Neural cell (in vitro differentiated cells): ENCODE results near the gene OBSCN. TPM values are rescaled to one million over a fixed set of nuclear protein-coding genes. Genes with fewer than 3 reads are reported as not detected.

Source experiments
- H2AFZ ChIP-seq: fragments of 200-600, 300-800 bp; sonication (generic), shearing (Covaris generic); 2 replicates; pipeline ENCODE4 v1.6.0; 2014; ENCODE audit warnings: low read depth, mild to moderate bottlenecking, antibody characterized with exemption, low read length, moderate library complexity
- H3F3A ChIP-seq: fragments of 200-600 bp; shearing (Covaris generic); 2 replicates; pipeline ENCODE4 v1.6.1; 2016; ENCODE audit warnings: mild to moderate bottlenecking, moderate library complexity, mixed read lengths, antibody characterized with exemption, low read length; ENCODE audit not compliant: insufficient read depth, poor library complexity, severe bottlenecking
- H3K27ac ChIP-seq: fragments of 200-600, 300-800 bp; sonication (generic), shearing (Covaris generic); 2 replicates; pipeline ENCODE4 v1.5.1; 2014; ENCODE audit warnings: mild to moderate bottlenecking, low read length, moderate library complexity
- H3K27me3 ChIP-seq: fragments of 300-800, 200-600 bp; sonication (generic), shearing (Covaris generic); 2 replicates; pipeline ENCODE4 v1.6.0; 2014; ENCODE audit warnings: mild to moderate bottlenecking, low read depth, low read length, moderate library complexity; ENCODE audit not compliant: insufficient read depth
- H3K36me3 ChIP-seq: fragments of 300-800, 200-600 bp; sonication (generic), shearing (Covaris generic); 2 replicates; pipeline ENCODE4 v1.5.1; 2014; ENCODE audit warnings: mild to moderate bottlenecking, antibody characterized with exemption, low read length, moderate library complexity; ENCODE audit not compliant: insufficient read depth
- H3K4me2 ChIP-seq: fragments of 300-800, 200-600 bp; sonication (generic), shearing (Covaris generic); 2 replicates; pipeline ENCODE4 v1.6.0; 2014; ENCODE audit warnings: mild to moderate bottlenecking, low read length
- H3K4me3 ChIP-seq: fragments of 300-800, 200-600 bp; sonication (generic), shearing (Covaris generic); 2 replicates; pipeline ENCODE4 v1.5.1; 2014; ENCODE audit warnings: mild to moderate bottlenecking, low read length, moderate library complexity
- H3K79me2 ChIP-seq: fragments of 200-600 bp; shearing (Covaris generic); replicated peaks from 2 replicates; pipeline ENCODE4 v1.6.0; 2014; ENCODE audit warnings: mild to moderate bottlenecking, low read length, moderate library complexity; ENCODE audit not compliant: insufficient read depth
- H3K9ac ChIP-seq: fragments of 300-800, 200-600 bp; sonication (generic), shearing (Covaris generic); 2 replicates; pipeline ENCODE4 v1.6.1; 2016; ENCODE audit warnings: mild to moderate bottlenecking, low read length, mixed read lengths
- H3K9me2 ChIP-seq: fragments of 200-600 bp; shearing (Covaris generic); 2 replicates; pipeline ENCODE4 v1.6.1; 2016; ENCODE audit warnings: mild to moderate bottlenecking, low read length, mixed read lengths; ENCODE audit not compliant: insufficient read depth
- H3K9me3 ChIP-seq: fragments of 200-600, 300-800 bp; sonication (generic), shearing (Covaris generic); 2 replicates; pipeline ENCODE4 v1.6.1; 2016; ENCODE audit warnings: mild to moderate bottlenecking, mixed run types, low read length, moderate library complexity, mixed read lengths
- H4K20me1 ChIP-seq: fragments of 200-600 bp; shearing (Covaris generic); 2 replicates; pipeline ENCODE4 v1.6.1; 2016; ENCODE audit warnings: mild to moderate bottlenecking, mixed run types; ENCODE audit not compliant: insufficient read depth
- CTCF ChIP-seq: fragments of 450-650 bp; IDR thresholded peaks from 2 replicates; pipeline ENCODE4 v1.5.1; 2014; ENCODE audit warnings: antibody characterized with exemption, mild to moderate bottlenecking, moderate library complexity; ENCODE audit not compliant: poor library complexity, severe bottlenecking
- EP300 ChIP-seq: fragments of 450-650 bp; conservative IDR thresholded peaks from 2 replicates; pipeline ENCODE4 v1.6.1; 2014; ENCODE audit warnings: antibody characterized with exemption, mild to moderate bottlenecking, moderate library complexity; ENCODE audit not compliant: poor library complexity, severe bottlenecking
- EZH2 ChIP-seq: fragments of 200-600, 300-800 bp; shearing (Covaris generic), sonication (generic); IDR thresholded peaks from 2 replicates; pipeline ENCODE4 v1.6.1; 2014; ENCODE audit warnings: antibody characterized with exemption, low read length, borderline replicate concordance, mild to moderate bottlenecking; ENCODE audit not compliant: insufficient read depth, poor library complexity, severe bottlenecking
- MXI1 ChIP-seq: fragments of 450-650 bp; conservative IDR thresholded peaks from 2 replicates; pipeline ENCODE4 v1.6.1; 2014; ENCODE audit warnings: antibody characterized with exemption, mild to moderate bottlenecking; ENCODE audit not compliant: poor library complexity, severe bottlenecking
- POLR2AphosphoS5 ChIP-seq: IDR thresholded peaks from 2 replicates; pipeline ENCODE4 v1.6.1; 2012
- RAD21 ChIP-seq: fragments of 450-650 bp; conservative IDR thresholded peaks from 2 replicates; pipeline ENCODE4 v1.6.1; 2014; ENCODE audit warnings: antibody characterized with exemption, mild to moderate bottlenecking, moderate library complexity
- SMC3 ChIP-seq: fragments of 450-650 bp; conservative IDR thresholded peaks from 2 replicates; pipeline ENCODE4 v1.6.1; 2014; ENCODE audit warnings: antibody characterized with exemption, mild to moderate bottlenecking, moderate library complexity; ENCODE audit not compliant: poor library complexity
- TAF1 ChIP-seq: IDR thresholded peaks from 2 replicates; pipeline ENCODE4 v1.6.1; 2012; ENCODE audit warnings: low read depth
- polyA plus RNA-seq: library from polyadenylated mRNA; depleted of rRNA; stranded (reverse); fragments of >200 nt; gene quantifications from 2 replicates; pipeline ENCODE4 v1.2.3, GENCODE V29; 2014
- TF ChIP-seq, protein P1 (sequence below): IDR thresholded peaks from 2 replicates; pipeline ENCODE4 v1.6.1; 2012; ENCODE audit warnings: borderline replicate concordance

The OBSCN gene
- polyA plus RNA-seq, 1 donor from 2014 or later: 7.2 TPM

DNA sequence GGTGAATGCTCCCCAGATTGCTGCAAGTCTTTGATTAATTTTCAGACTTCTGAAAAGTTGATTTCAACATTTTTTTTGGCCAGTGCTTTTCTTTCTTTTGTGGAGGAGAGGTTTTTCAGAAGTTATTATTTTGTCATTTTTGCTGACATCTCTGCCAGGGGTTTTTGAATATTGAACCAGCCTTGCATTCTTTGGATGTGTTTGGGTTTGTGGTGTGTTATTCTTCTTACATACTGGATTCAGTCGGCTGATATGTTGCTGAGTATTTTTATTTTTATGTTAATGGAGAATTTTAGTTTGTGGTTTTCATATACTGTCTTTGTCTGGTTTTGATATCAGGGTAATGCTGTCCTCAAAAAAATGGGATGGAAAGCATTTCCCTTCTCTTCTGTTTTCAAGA lies 25.3 kb downstream of the OBSCN start:
- H3K36me3 ChIP-seq: no peaks in the 10 kb centered on the region
- peaks cover 4% of the 10 kb centered on the region for H3K9me3 ChIP-seq
- H3K27me3 ChIP-seq: no peaks in the 10 kb centered on the region
- H2AFZ ChIP-seq: no peak overlapping the region
- no peaks in the 10 kb centered on the region for H3F3A ChIP-seq
- H4K20me1 ChIP-seq: no peaks in the 10 kb centered on the region
- no peak for TF ChIP-seq SMC3
- no peak for TF ChIP-seq POLR2AphosphoS5
- TF ChIP-seq EZH2: no peak
- TF ChIP-seq, protein P1, sequence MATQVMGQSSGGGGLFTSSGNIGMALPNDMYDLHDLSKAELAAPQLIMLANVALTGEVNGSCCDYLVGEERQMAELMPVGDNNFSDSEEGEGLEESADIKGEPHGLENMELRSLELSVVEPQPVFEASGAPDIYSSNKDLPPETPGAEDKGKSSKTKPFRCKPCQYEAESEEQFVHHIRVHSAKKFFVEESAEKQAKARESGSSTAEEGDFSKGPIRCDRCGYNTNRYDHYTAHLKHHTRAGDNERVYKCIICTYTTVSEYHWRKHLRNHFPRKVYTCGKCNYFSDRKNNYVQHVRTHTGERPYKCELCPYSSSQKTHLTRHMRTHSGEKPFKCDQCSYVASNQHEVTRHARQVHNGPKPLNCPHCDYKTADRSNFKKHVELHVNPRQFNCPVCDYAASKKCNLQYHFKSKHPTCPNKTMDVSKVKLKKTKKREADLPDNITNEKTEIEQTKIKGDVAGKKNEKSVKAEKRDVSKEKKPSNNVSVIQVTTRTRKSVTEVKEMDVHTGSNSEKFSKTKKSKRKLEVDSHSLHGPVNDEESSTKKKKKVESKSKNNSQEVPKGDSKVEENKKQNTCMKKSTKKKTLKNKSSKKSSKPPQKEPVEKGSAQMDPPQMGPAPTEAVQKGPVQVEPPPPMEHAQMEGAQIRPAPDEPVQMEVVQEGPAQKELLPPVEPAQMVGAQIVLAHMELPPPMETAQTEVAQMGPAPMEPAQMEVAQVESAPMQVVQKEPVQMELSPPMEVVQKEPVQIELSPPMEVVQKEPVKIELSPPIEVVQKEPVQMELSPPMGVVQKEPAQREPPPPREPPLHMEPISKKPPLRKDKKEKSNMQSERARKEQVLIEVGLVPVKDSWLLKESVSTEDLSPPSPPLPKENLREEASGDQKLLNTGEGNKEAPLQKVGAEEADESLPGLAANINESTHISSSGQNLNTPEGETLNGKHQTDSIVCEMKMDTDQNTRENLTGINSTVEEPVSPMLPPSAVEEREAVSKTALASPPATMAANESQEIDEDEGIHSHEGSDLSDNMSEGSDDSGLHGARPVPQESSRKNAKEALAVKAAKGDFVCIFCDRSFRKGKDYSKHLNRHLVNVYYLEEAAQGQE: no peak
- no peak for TF ChIP-seq MXI1
- TF ChIP-seq RAD21: no peak
- no peak for TF ChIP-seq CTCF
- TF ChIP-seq TAF1: no peak
- TF ChIP-seq EP300: no peak
- no peak overlapping the region for H3K27ac ChIP-seq
- no peak overlapping the region for H3K9ac ChIP-seq
- H3K4me2 ChIP-seq: no peak overlapping the region
- no peaks in the 10 kb centered on the region for H3K9me2 ChIP-seq
- H3K79me2 ChIP-seq: no peaks in the 10 kb centered on the region
- no peak overlapping the region for H3K4me3 ChIP-seq

DNA sequence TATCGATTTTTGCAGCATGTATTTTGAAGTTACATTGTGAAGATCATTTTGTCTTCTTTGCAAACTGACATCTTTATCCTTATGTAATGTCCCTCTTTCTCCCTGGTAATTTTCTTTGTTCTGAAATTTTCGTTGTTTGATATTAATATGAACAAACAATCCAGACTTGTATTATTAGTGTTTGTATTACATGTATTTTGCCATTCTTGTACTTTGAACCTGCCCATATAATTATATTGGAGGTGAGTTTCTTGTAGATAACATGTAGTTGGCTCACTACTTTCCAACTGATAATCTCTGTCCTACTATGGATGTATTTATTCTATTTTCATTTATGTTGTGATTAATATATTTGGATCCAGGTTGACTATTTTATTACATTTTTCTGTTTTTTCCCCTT lies 27.1 kb downstream of the OBSCN start:
- Histone ChIP-seq H2AFZ (no peak overlapping the region), H4K20me1 (no peaks in the 10 kb centered on the region), H3K27me3 (no peaks in the 10 kb centered on the region), H3K27ac (no peak overlapping the region), H3K9me3 (peaks cover 4% of the 10 kb centered on the region), H3K36me3 (no peaks in the 10 kb centered on the region), H3K4me2 (no peak overlapping the region), H3K4me3 (no peak overlapping the region), H3K79me2 (no peaks in the 10 kb centered on the region), H3K9me2 (no peaks in the 10 kb centered on the region), H3F3A (no peaks in the 10 kb centered on the region), H3K9ac (no peak overlapping the region)
- TF ChIP-seq MXI1 (no peak), SMC3 (no peak), CTCF (no peak), EP300 (no peak), EZH2 (no peak), TAF1 (no peak), POLR2AphosphoS5 (no peak)
- TF ChIP-seq, protein P1: no peak
